CD4-positive, alpha-beta T cell treated with Interleukin-15 for 4 hours (primary cell): ENCODE measurements around the gene TFPI.
"Not testable (repeated sequence)": the region's sequence is repeated elsewhere in the genome, so short reads cannot be mapped to it uniquely, and the experiment has no call there.

ENCODE experiments used
- DNase-seq: peaks from one replicate; pipeline ENCODE4 v3.0.0-alpha.2; 2020; ENCODE audit warnings: low spot score

The TFPI gene

DNA sequence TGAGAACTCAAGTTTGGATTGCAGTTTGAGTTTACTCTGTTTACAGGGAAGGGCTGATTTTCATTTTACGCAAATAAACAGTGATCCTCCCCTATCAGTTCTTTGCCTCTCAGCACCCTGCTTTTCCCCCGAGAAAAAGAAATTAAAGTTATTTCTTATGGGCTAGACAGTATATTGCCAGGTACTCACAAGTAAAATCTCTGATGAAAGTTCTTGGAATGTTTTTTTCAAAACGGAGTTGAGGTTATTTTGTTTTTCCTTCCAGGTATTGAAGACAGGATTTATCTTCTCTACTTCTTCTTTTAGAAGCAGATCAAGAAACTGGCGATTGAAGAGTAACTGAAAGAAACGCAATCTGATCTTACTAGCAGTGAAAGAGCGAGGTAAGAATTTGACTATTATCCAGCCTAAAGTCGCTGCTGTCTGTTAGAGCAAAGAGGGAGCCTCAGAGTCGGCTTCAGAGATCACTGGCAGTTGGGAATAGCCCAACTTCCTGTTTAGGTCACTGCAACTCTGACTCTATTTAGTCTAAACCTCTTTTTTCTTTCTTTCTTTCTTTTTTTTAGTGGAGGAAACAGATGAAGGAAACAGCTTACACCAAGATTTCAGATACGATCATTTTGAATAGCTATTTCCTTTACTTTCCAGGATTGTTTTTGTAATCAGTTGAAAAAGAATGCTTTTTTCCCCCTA lies at the start of gene TFPI:
Gene TFPI (minus strand): TSS at position 425 of the 693 bp plus-strand sequence. CDS start 50,667 bp downstream, outside the sequence.
- DNase-seq = no peak

- no peak for DNase-seq
These were observed 40.6 kb upstream of the TFPI start for GRCh38 chr2:187594801-187595200.

- no peak for DNase-seq
These were observed 39.5 kb upstream of the TFPI start for GRCh38 chr2:187593697-187594096.

- DNase-seq = no peak
These were observed 38.9 kb upstream of the TFPI start for GRCh38 chr2:187593098-187593497.

- no peak for DNase-seq
These were observed 35.9 kb upstream of the TFPI start for GRCh38 chr2:187590175-187590574.

GRCh38 chr2:187586011-187586641 lies 31.9 kb upstream of the TFPI start:
- no peak for DNase-seq

DNA sequence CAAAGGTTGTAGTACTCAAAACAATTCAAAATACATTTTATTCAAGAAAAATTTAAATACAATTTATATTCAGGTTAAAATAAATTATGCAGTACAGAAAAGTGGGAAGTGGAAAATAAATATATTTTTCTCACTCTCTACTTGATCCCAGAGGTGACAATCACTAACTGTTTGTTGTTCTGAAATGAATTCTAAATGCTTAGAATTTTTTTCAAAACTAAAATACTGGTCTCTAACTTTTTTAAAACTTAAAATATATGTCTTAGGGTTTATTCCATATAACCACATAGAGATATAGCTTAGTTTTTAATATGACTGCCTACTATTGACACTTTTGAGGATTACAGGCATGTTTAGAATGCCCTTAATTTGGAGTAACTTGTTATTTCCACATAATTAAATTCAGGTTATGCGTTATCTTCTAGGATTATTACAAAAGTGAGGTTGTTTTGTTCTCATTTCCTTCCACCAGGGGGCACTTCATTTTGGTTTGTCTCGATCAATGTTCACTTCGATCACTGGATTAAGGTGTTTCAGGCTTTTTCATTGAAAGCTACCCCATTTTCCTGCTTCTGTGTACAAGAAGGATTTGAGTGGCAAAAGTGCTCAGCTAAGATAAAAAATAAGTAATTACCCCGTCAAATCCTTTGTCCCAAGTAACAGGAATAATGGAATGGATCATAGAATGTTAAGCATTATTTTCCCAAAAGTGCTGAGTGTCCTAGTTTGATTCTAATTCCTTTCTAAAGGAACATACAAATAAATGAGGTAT lies 27.1 kb upstream of the TFPI start:
- peak; percentile 18 for DNase-seq

DNA sequence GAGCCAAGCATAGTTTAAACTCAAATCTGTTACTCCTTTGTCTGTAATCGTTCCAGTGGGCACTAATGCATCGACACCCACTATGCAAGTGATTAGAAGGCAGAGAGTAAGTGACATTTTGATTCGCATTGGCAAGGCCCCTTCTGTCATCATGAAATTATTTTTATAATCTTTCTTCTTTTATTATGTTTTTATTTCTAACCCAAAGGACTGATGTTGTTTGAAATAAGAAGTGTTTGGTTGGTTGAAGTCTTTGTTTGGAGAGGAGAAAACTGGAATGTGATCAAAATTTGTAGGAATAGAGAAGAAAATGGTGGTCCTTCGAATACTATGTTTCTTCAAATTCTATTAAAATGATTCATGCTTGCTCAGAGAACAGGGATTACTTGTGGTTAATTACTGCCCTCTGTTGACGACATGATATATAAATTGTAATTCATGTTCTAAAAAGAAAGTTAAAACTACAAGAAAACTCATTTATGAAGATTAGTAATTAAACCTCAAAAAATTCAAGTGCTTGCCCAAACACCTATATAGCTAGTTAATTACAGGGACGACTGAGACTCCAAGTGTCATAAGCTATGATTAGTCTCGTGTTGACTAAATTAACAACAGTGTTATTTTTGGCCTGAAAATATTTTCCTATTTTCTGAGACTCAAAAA lies 26.4 kb upstream of the TFPI start:
- no peak for DNase-seq

GRCh38 chr2:187577310-187577709 lies 23.1 kb upstream of the TFPI start:
- DNase-seq = no peak

DNA sequence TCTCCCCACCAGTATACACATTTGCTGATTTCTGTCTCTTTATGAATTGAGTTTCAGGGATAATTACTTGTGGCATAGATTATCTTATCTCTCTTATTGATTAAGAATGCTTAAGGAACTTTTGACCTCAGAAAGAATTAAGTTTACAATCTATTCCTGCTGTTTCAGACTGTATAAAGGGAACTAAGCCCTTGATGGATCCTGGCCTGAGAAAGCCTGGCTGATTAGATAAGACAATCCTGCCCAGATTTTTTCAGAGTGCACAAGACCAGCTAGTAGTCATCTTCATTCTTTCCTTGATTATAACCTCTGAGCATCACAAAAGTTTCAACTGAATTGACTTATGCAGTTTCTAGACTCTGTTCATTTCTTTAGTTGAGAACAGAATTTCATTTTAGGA lies 22.7 kb upstream of the TFPI start:
- no peak for DNase-seq

- DNase-seq = no peak
These were observed 21.5 kb upstream of the TFPI start for GRCh38 chr2:187575751-187576067.

DNA sequence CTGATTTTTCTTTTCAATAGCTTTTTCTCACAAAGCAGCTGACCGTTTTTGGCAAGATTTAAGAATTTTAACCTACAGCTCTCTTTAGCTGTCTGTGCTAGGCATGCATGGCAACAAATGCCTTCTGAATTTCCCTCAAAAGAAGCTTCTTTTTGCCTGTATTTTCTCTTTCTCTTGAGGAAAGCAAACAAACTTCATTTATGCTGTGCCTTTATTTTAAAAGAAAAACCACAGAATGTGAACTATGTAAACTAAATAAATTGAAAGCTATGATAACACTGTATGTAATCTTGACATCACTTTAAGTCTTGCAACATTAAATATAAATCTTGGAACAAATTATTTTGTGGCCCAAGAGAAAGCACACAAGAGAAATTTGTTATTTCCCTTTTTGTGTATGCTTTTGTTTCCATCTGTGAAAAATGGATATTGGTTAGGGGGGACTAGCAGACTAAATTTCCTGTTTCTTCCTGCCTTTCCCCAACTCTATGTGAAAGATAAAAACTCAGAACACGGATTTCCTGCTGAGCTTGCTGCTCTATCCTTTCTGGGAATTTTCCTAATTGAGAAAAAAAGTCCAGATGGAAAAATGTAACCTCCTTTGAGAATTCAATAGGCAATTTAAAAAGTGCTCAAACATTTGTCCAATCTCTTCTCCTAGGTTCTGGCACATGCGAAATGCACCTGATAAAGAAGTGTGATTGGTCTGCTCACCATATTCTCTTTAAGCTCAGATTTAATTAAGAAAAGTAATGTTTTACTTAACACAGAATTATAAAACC lies 20.9 kb upstream of the TFPI start:
- no peak for DNase-seq

DNA sequence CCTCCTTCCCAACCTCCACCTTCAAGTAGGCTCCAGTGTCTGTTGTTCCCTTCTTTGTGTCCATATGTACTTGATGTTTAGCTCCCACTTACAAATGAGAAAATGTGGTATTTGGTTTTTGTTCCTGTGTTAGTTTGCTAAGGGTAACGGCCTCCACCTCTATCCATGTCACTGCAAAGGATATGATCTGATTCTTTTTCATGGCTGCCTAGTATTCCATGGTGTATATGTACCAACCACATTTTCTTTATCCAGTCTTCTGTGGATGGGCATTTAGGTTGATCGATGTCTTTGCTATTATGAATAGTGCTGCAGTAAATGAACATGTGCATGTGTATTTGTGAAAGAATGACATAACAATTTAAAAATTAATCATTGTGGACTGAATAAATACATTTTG lies 19.5 kb upstream of the TFPI start:
- DNase-seq = no peak

DNA sequence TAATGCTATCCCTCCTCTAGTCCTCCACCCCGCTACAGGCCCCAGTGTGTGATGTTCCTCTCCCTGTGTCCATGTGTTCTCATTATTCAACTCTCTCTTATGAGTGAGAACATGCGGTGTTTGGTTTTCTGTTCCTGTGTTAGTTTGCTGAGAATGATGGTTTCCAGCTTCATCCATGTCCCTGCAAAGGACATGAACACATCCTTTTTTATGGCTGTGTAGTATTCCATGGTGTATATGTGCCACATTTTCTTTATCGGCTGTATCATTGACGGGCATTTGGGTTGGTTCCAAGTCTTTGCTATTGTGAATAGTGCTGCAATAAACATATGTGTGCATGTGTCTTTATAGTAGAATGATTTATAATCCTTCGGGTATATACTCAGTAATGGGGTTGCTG lies 17.8 kb upstream of the TFPI start:
- not testable (repeated sequence) for DNase-seq

DNA sequence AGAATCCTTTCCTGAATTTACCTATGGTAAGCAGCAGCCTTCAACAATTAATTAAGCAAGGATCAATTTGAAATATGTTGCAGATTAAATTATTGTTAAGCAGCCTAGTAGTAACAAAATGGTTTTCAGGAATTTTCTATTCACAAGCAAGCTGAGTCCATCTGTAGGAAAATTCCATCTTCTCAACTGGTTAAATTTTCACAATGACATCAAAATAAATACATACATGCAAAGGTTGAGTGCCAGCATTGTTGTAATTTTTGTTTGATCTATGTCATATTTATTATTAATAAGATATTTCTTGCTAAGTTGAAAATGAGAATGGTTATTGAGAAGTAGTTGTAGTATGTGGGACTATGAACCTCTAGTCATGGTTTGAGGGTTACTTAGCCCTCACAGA lies 15.3 kb upstream of the TFPI start:
- DNase-seq = no peak

DNA sequence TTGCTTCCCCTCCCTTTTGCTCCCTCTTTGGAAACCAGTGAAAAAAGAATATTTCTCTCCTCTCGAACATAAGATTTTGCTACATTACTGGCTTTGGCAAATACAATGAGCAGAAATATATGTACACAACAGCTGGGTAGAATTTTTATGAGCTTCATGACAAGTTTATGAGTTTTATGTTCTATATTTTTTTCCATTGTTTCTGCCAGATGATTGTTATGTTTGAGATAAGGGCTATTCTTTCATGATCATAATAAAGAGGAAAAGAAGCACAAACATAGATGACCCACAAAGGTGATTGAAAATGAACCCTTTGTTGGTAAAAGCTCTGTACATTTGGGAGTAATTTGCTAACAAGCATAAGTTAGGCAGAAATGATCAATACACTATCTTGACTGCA lies 14.8 kb upstream of the TFPI start:
- DNase-seq = no peak

DNA sequence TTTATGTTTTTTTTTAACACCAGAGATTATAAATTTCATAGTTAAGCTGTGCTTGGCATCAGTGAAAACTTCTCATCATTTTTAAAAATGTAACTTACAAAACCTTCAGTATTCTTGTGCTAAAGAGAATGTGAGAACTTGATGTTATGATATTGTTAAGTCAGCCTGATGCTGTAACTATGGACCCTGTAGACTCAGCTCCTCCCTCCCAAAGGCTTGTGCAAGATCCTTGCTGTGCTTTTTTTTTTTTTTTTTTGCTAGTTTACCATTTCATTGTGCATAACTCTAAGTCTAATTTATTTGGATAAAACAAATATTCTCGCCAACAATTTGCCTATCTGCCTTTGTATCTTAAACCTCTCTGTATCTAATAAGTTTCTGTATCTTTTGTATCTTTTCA lies 12.9 kb upstream of the TFPI start:
- DNase-seq = no peak

GRCh38 chr2:187566712-187567111 lies 12.5 kb upstream of the TFPI start:
- no peak for DNase-seq

DNA sequence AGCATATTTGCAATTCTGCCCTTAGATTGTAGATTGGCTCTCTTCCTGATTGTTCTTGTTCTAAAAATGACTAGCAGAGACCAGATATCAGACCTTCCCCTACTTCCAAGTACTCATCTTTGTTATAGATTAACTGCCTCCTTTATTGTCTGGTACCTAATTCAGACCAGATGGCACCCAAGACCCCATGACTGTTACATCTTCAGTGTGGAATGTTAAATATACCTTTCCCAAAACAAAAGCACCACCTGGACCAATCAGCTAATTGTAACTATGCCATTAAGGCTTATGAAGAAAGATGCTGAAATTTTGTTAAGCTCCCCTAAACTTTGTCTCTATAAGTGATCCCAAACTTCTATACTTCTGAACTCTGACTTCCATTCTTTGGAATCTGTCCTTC lies 12.0 kb upstream of the TFPI start:
- DNase-seq = no peak

- not testable (repeated sequence) for DNase-seq
These were observed 11.4 kb upstream of the TFPI start for GRCh38 chr2:187565618-187566017.

GRCh38 chr2:187556493-187556892 lies 2.3 kb upstream of the TFPI start:
- not testable (repeated sequence) for DNase-seq

DNA sequence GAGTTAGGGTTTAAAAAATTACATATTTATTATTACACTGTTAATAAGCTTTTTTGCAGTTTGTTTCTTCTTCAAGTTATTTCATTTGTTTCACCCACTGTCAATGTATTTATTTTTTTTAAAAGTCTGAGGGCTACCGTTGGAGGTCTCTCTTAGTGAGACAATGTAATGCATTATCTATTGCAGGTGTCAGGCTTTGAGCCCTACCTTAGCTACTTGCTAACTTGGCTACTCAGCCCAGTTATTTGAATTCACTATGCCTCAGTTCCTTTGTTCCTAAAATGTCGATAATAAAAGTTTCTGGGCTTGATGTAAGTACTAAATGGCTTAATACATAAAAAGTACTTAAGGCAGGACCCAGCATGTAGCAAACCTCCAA lies 458 bp upstream of the TFPI start:
- no peak for DNase-seq
